ENCODE measurements around the gene ST6GALNAC4.

The ST6GALNAC4 gene

DNA sequence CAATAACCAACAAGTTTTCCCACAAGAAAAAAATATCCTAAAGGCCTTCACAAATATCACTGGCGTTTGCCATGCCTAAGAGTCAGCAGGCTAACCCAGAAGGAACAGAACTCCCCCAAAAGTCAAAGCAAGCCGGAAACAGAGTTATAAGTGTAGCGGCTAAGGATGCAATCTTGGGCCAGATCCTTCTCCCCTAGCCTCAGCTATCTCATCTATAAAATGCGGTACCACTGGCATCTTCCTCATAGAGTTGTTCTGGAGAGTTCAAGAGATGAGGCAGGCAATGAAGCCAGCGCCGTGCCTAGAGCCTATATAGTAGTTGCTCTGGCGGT, 20.2 kb upstream of the ST6GALNAC4 start:
- peak overlapping the region; percentile 68 to 90 for H3K4me3 ChIP-seq
- no peaks in the 10 kb centered on the region for H3K9me3 ChIP-seq
- peaks cover 0 to 30% (median 25%) of the 10 kb centered on the region in 4 donors for H3K4me1 ChIP-seq
- DNase-seq, result no peak
- no peaks in the 10 kb centered on the region for H3K27me3 ChIP-seq
- intact Hi-C loops (cut with DNase I; ENCODE audit: low total_unique reads), result no loop called here
- H3K27ac ChIP-seq, result peak overlapping the region; percentile 60 to 64
- TF ChIP-seq, protein P1, sequence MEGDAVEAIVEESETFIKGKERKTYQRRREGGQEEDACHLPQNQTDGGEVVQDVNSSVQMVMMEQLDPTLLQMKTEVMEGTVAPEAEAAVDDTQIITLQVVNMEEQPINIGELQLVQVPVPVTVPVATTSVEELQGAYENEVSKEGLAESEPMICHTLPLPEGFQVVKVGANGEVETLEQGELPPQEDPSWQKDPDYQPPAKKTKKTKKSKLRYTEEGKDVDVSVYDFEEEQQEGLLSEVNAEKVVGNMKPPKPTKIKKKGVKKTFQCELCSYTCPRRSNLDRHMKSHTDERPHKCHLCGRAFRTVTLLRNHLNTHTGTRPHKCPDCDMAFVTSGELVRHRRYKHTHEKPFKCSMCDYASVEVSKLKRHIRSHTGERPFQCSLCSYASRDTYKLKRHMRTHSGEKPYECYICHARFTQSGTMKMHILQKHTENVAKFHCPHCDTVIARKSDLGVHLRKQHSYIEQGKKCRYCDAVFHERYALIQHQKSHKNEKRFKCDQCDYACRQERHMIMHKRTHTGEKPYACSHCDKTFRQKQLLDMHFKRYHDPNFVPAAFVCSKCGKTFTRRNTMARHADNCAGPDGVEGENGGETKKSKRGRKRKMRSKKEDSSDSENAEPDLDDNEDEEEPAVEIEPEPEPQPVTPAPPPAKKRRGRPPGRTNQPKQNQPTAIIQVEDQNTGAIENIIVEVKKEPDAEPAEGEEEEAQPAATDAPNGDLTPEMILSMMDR (IDR thresholded peaks at IDR 0.05), result no peak
- H3K36me3 ChIP-seq, result peaks cover 0 to 27% (median 8%) of the 10 kb centered on the region in 3 donors

DNA sequence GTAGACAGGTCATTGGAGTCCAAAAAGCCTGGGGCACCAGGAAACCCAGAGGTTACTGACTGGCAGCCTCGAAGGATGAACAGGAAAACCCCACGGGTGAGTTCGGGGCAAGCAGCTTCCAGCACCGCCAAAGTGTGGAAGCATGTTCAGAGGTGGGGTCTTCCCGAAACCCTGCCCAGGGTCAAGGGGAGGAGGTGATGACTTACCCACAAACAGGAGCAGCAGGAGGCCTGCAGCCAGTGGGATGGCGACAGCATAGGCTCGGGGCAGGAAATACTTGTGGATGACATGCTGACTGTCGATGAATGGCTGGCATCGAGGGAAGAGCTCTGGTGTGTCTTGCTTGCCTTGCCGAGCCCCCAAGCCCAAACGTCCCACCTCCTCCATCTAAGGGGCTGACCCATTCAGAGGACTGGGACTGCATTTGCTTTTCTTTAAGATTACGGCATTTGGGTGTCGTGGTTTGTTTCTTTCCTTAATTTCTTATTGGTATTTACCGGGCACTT, 19.6 kb upstream of the ST6GALNAC4 start:
- Histone ChIP-seq H3K27ac (no peak overlapping the region), H3K4me3 (peak overlapping the region; percentile 68 to 90), H3K4me1 (peaks cover 0 to 36% (median 28%) of the 10 kb centered on the region in 4 donors), H3K9me3 (no peaks in the 10 kb centered on the region), H3K36me3 (peaks cover 0 to 21% (median 8%) of the 10 kb centered on the region in 3 donors), H3K27me3 (no peaks in the 10 kb centered on the region)
- intact Hi-C loops (cut with DNase I; ENCODE audit: low total_unique reads), result no loop called here
- no peak for DNase-seq
- TF ChIP-seq, protein P1 (IDR thresholded peaks at IDR 0.05), result no peak

GRCh38 chr9:127935765-127936221, 19.0 kb upstream of the ST6GALNAC4 start:
- H3K4me3 ChIP-seq, result no peak overlapping the region
- no peak overlapping the region for H3K27ac ChIP-seq
- H3K36me3 ChIP-seq, result peaks cover 0 to 21% (median 8%) of the 10 kb centered on the region in 3 donors
- H3K27me3 ChIP-seq, result no peaks in the 10 kb centered on the region
- DNase-seq, result no peak
- TF ChIP-seq, protein P1 (IDR thresholded peaks at IDR 0.05), result no peak
- intact Hi-C loops (cut with DNase I; ENCODE audit: low total_unique reads), result no loop called here
- peaks cover 0 to 42% (median 34%) of the 10 kb centered on the region in 4 donors for H3K4me1 ChIP-seq
- no peaks in the 10 kb centered on the region for H3K9me3 ChIP-seq

GRCh38 chr9:127934986-127935385, 18.1 kb upstream of the ST6GALNAC4 start:
- intact Hi-C loops (cut with DNase I; ENCODE audit: low total_unique reads), result no loop called here
- DNase-seq, result no peak

GRCh38 chr9:127934248-127934647, 17.4 kb upstream of the ST6GALNAC4 start:
- intact Hi-C loops (cut with DNase I; ENCODE audit: low total_unique reads), result no loop called here

More at GRCh38 chr9:127934986-127935385, 18.1 kb upstream of the ST6GALNAC4 start:
- peaks cover 0 to 49% (median 42%) of the 10 kb centered on the region in 4 donors for H3K4me1 ChIP-seq
- H3K4me3 ChIP-seq, result no peak overlapping the region
- H3K36me3 ChIP-seq, result peaks cover 0 to 18% (median 8%) of the 10 kb centered on the region in 3 donors
- TF ChIP-seq, protein P1 (IDR thresholded peaks at IDR 0.05), result no peak
- peaks cover 0 to 4% of the 10 kb centered on the region in 2 donors for H3K27me3 ChIP-seq
- no peaks in the 10 kb centered on the region for H3K9me3 ChIP-seq
- no peak overlapping the region for H3K27ac ChIP-seq

More at GRCh38 chr9:127934248-127934647, 17.4 kb upstream of the ST6GALNAC4 start:
- peaks cover 0 to 10% of the 10 kb centered on the region in 2 donors for H3K27me3 ChIP-seq
- no peak for DNase-seq
- TF ChIP-seq, protein P1 (IDR thresholded peaks at IDR 0.05), result no peak
- H3K9me3 ChIP-seq, result no peaks in the 10 kb centered on the region
- no peak overlapping the region for H3K27ac ChIP-seq
- peaks cover 0 to 15% (median 8%) of the 10 kb centered on the region in 3 donors for H3K36me3 ChIP-seq
- H3K4me1 ChIP-seq, result peaks cover 0 to 49% (median 42%) of the 10 kb centered on the region in 4 donors
- H3K4me3 ChIP-seq, result no peak overlapping the region
